Natural killer cell (primary cell): ENCODE results near the gene HERC3. TPM values are rescaled to one million over a fixed set of nuclear protein-coding genes. Genes with fewer than 3 reads are reported as not detected.

ENCODE experiments used
- ATAC-seq, 3 donors: fragments of 150-1000 bp in 2 of 3; fragments of 200-7000 bp in 1 of 3; cut with Tn5 transposase; 1 replicate in 1 of 3; 2 replicates in 2 of 3; pipeline ENCODE4 v1.10.0; 2021; ENCODE audit warnings: mild to moderate bottlenecking in 2 of 3, moderate library complexity in 2 of 3
- DNase-seq, 2 donors: peaks; one replicate each; pipeline versions ENCODE4 v3.0.0 to v3.0.0-alpha.2; 2013 to 2021; ENCODE audit warnings: mixed read lengths in 1 of 2
- H3K27ac ChIP-seq: one replicate; pipeline ENCODE4 v1.5.1; 2013; ENCODE audit warnings: mild to moderate bottlenecking, low read length
- H3K27me3 ChIP-seq: one replicate; pipeline ENCODE4 v1.6.1; 2013; ENCODE audit warnings: low read length; ENCODE audit not compliant: control insufficient read depth, insufficient read depth
- H3K36me3 ChIP-seq: one replicate; pipeline ENCODE4 v1.6.1; 2013; ENCODE audit warnings: low read length; ENCODE audit not compliant: control insufficient read depth, insufficient read depth
- H3K4me1 ChIP-seq: one replicate; pipeline ENCODE4 v1.6.1; 2013; ENCODE audit warnings: low read length; ENCODE audit not compliant: control insufficient read depth, insufficient read depth
- H3K4me3 ChIP-seq: one replicate; pipeline ENCODE4 v1.5.1; 2013; ENCODE audit warnings: low read length
- H3K9me3 ChIP-seq: one replicate; pipeline ENCODE4 v1.6.1; 2013; ENCODE audit warnings: low read length; ENCODE audit not compliant: control insufficient read depth, insufficient read depth
- H3K27ac Mint-ChIP-seq, 2 donors: one replicate each; pipeline ENCODE4 v1.8.0; 2022; ENCODE audit warnings: mild to moderate bottlenecking in 2 of 2, mixed read lengths in 2 of 2, moderate library complexity in 1 of 2
- H3K27me3 Mint-ChIP-seq, 2 donors: one replicate each; pipeline ENCODE4 v1.8.0; 2022; ENCODE audit warnings: low read depth in 2 of 2, mixed read lengths in 2 of 2
- H3K36me3 Mint-ChIP-seq: one replicate; pipeline ENCODE4 v1.8.0; 2022; ENCODE audit warnings: mixed read lengths
- H3K4me1 Mint-ChIP-seq, 2 donors: one replicate each; pipeline ENCODE4 v1.8.0; 2022; ENCODE audit warnings: mixed read lengths in 2 of 2
- H3K4me3 Mint-ChIP-seq: one replicate; pipeline ENCODE4 v1.8.0; 2022; ENCODE audit warnings: mild to moderate bottlenecking, moderate library complexity, mixed read lengths
- H3K9me3 Mint-ChIP-seq, 2 donors: one replicate each; pipeline ENCODE4 v1.8.0; 2022; ENCODE audit warnings: mixed read lengths in 2 of 2
- WGBS: methylation state at CpG from one replicate; pipeline ENCODE4 v1.1.7; 2013; ENCODE audit warnings: missing lambda C conversion rate; ENCODE audit not compliant: insufficient coverage; 5-methylcytosine and 5-hydroxymethylcytosine counted together
- intact Hi-C: fragments of 100-400 bp; cut with micrococcal nuclease; formaldehyde crosslinking; loops from one replicate; pipeline ENCODE4 v1.14.2; 2022
- total RNA-seq, 4 donors: library from RNA; stranded (reverse); fragments of 120-200 nt in 1 of 4; gene quantifications; one replicate each; pipeline versions ENCODE4 v1.2.3 to v1.2.4, GENCODE V29; 2013 to 2022
- TF ChIP-seq, protein P1 (sequence below): fragments of 200-600 bp; IDR thresholded peaks from one replicate; pipeline ENCODE4 v1.8.0; 2022; ENCODE audit warnings: antibody characterized with exemption

The HERC3 gene
- total RNA-seq, 3 donors from 2014 or later (not counting 1 experiment from before 2014, with no cell fraction given), result 59.1 to 85.0 (median 61.9) TPM

DNA sequence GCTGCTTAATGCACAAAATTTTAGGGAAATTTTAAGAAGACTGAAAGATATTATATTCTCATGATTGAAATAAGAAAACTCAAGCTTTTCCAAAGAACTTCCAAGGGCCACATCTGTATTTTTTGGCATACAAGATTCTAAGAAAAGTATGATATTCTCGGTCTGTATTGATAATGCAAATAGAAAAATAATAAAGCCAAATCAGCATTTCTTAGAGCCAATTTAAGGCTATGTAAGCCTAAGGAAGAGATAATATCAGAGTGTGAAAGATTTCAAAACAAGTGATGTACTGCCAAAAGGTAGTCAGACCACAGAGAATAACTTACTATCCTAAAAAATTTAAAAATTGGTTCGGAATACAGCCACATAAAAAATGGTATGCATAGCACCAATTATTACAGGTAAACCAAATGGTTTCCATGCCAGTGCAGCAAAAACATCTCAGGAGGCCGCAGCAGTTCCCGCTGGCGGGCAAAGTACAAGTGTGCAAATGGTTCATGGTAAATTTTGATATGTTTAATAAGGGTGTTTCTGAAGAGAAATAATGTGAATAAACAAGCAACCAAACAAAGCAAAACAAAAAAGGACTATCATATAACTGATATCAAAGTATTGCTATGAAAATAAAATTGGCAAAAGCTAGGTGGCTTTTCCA, 140.6 kb downstream of the HERC3 start:
- Histone ChIP-seq H3K27ac (no peak overlapping the region), H3K36me3 (peaks cover 15% of the 10 kb centered on the region), H3K27me3 (no peaks in the 10 kb centered on the region), H3K9me3 (no peaks in the 10 kb centered on the region), H3K4me3 (no peak overlapping the region), H3K4me1 (peaks cover 7% of the 10 kb centered on the region)
- Mint-ChIP-seq H3K27ac (no peak overlapping the region), H3K9me3 (no peaks in the 10 kb centered on the region), H3K27me3 (no peaks in the 10 kb centered on the region), H3K4me3 (no peak overlapping the region), H3K4me1 (peaks cover 6 to 15% of the 10 kb centered on the region in 2 donors), H3K36me3 (no peaks in the 10 kb centered on the region)
- WGBS, result 100% methylated on average over 1 of the region's 5 CpGs
- ATAC-seq (no peak), DNase-seq (no peak)
- intact Hi-C loops, result no loop called here
- TF ChIP-seq, protein P1, sequence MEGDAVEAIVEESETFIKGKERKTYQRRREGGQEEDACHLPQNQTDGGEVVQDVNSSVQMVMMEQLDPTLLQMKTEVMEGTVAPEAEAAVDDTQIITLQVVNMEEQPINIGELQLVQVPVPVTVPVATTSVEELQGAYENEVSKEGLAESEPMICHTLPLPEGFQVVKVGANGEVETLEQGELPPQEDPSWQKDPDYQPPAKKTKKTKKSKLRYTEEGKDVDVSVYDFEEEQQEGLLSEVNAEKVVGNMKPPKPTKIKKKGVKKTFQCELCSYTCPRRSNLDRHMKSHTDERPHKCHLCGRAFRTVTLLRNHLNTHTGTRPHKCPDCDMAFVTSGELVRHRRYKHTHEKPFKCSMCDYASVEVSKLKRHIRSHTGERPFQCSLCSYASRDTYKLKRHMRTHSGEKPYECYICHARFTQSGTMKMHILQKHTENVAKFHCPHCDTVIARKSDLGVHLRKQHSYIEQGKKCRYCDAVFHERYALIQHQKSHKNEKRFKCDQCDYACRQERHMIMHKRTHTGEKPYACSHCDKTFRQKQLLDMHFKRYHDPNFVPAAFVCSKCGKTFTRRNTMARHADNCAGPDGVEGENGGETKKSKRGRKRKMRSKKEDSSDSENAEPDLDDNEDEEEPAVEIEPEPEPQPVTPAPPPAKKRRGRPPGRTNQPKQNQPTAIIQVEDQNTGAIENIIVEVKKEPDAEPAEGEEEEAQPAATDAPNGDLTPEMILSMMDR, result no peak

DNA sequence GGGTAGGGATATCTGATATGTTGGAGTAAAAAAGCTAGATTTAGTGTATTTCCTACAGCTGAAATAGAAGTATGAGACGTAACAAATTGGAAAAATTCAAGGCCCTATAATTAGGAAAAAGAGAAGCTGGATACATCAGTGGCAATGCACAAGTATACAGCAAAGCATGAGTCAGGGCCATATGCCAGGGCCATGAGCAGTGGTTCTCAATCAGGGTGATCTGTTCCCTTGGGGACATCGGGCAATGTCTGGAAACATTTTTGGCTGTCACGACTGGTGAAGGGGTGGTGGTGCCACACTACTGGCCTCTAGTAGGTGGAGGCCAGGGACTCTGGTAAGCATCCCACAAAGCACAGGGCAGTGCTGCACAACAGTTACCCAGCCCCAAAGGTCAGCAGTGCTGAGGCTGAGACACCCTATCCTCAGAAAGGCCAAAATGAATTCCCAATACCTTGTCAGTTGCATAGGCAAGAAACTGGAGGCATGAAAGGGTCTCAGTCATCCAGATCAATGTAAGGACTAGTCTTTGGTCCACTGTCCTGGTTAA, 142.2 kb downstream of the HERC3 start:
- no peaks in the 10 kb centered on the region for H3K36me3 Mint-ChIP-seq
- Histone ChIP-seq H3K9me3 (no peaks in the 10 kb centered on the region), H3K27me3 (no peaks in the 10 kb centered on the region), H3K4me3 (no peak overlapping the region), H3K27ac (no peak overlapping the region), H3K36me3 (peaks cover 1% of the 10 kb centered on the region), H3K4me1 (peaks cover 15% of the 10 kb centered on the region)
- H3K4me1 Mint-ChIP-seq, result peaks cover 12 to 19% of the 10 kb centered on the region in 2 donors
- ATAC-seq (no peak), DNase-seq (no peak)
- 82% methylated on average over 3 of the region's 3 CpGs for WGBS
- TF ChIP-seq, protein P1, result no peak
- no peak overlapping the region for H3K4me3 Mint-ChIP-seq
- H3K9me3 Mint-ChIP-seq, result no peaks in the 10 kb centered on the region
- intact Hi-C loops, result no loop called here
- H3K27ac Mint-ChIP-seq, result no peak overlapping the region
- H3K27me3 Mint-ChIP-seq, result no peaks in the 10 kb centered on the region

DNA sequence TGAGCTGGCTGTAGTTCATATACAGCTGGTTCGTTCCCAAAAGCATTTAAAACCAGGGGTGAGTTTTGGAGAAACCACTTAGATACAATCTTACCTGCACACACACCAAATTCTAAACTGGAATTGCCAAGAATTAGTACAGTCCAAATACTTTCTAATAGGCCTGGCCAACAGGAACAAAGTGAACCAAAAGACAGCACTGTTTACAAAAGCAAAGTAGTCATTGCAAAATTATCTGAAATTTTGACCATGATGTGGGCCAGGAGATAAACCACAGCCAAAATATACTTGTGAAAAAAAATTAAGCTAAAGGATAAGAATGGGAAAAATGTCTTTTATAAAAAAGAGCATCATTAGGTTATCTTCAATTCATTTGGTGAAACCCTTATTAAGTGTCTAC, 143.3 kb downstream of the HERC3 start:
- Histone ChIP-seq H3K9me3 (no peaks in the 10 kb centered on the region), H3K27me3 (no peaks in the 10 kb centered on the region), H3K4me1 (peaks cover 15% of the 10 kb centered on the region), H3K27ac (no peak overlapping the region), H3K4me3 (no peak overlapping the region), H3K36me3 (no peaks in the 10 kb centered on the region)
- Mint-ChIP-seq H3K4me1 (peaks cover 12 to 19% of the 10 kb centered on the region in 2 donors), H3K4me3 (no peak overlapping the region), H3K9me3 (no peaks in the 10 kb centered on the region), H3K36me3 (no peaks in the 10 kb centered on the region), H3K27me3 (no peaks in the 10 kb centered on the region), H3K27ac (no peak overlapping the region)
- intact Hi-C loops, result no loop called here
- 100% methylated on average over 1 of the region's 1 CpG for WGBS
- TF ChIP-seq, protein P1, result no peak
- no peak for ATAC-seq
- no peak for DNase-seq

DNA sequence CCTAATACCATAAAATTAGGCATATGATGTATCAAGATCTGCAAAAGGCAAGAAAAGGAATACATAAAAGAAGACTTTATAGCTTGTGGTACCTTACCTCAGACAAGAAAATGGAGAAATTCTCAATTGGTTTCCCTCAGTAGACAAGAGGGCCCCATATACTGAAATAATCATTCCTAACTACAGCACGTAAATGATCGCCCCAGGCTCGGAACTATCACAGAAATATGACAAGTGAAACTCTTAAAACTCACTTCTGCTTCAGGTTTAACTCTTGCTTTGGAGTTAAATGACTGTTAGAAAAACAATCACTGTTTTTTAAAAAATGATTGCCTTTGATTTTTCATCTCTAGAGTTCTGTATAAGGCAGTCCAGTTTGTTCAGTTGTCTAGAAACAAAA, 144.0 kb downstream of the HERC3 start:
- ATAC-seq (no peak), DNase-seq (no peak)
- Mint-ChIP-seq H3K27me3 (no peaks in the 10 kb centered on the region), H3K4me3 (no peak overlapping the region), H3K4me1 (peaks cover 12 to 19% of the 10 kb centered on the region in 2 donors), H3K27ac (no peak overlapping the region), H3K9me3 (no peaks in the 10 kb centered on the region), H3K36me3 (no peaks in the 10 kb centered on the region)
- H3K9me3 ChIP-seq, result no peaks in the 10 kb centered on the region
- peaks cover 2% of the 10 kb centered on the region for H3K36me3 ChIP-seq
- no peaks in the 10 kb centered on the region for H3K27me3 ChIP-seq
- H3K27ac ChIP-seq, result no peak overlapping the region
- intact Hi-C loops, result no loop called here
- no peak overlapping the region for H3K4me3 ChIP-seq
- H3K4me1 ChIP-seq, result peaks cover 15% of the 10 kb centered on the region
- 100% methylated on average over 3 of the region's 3 CpGs for WGBS
- TF ChIP-seq, protein P1, result no peak
